Measurements from ENCODE around the gene PLN. TPM values are rescaled to one million over a fixed set of nuclear protein-coding genes. Genes with fewer than 3 reads are reported as not detected.

PLN gene
- polyA plus RNA-seq, 1 donor (not counting 4 experiments of a cell fraction or from before 2014, with no cell fraction given), result not detected

DNA sequence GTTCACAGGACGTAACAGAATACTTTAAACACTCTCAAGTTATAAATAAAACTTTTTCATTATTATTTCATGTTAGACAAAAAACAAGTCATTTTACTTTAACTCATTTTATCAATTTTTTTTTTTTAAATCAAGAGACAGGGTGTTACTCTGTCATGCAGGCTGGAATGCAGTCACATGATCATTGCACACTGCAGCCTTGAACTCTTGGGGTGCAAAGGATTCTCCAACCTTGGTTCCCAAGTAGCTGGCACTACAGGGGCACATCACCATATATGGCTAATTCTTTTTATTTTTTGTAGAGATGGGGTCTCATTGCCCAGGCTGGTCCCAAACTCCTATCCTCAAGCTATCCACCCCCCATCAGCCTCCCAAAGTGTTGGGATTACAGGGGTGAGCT is 14.2 kb downstream of the PLN start:
- no peaks in the 10 kb centered on the region for H3K9me3 ChIP-seq (ENCODE audit: control insufficient read depth, low read depth, low read length)
- no peak overlapping the region for H3K27ac ChIP-seq (ENCODE audit: control insufficient read depth, insufficient read depth, low read length)
- DNase-seq (ENCODE audit: low read depth, low spot score) (no peak), FAIRE-seq (no peak)
- no peaks in the 10 kb centered on the region for H3K27me3 ChIP-seq (ENCODE audit: control insufficient read depth, extremely low read depth, insufficient read depth, low read length)
- TF ChIP-seq EZH2 (IDR thresholded peaks at IDR 0.05; ENCODE audit: low read length), result no peak
- TF ChIP-seq, protein P1, sequence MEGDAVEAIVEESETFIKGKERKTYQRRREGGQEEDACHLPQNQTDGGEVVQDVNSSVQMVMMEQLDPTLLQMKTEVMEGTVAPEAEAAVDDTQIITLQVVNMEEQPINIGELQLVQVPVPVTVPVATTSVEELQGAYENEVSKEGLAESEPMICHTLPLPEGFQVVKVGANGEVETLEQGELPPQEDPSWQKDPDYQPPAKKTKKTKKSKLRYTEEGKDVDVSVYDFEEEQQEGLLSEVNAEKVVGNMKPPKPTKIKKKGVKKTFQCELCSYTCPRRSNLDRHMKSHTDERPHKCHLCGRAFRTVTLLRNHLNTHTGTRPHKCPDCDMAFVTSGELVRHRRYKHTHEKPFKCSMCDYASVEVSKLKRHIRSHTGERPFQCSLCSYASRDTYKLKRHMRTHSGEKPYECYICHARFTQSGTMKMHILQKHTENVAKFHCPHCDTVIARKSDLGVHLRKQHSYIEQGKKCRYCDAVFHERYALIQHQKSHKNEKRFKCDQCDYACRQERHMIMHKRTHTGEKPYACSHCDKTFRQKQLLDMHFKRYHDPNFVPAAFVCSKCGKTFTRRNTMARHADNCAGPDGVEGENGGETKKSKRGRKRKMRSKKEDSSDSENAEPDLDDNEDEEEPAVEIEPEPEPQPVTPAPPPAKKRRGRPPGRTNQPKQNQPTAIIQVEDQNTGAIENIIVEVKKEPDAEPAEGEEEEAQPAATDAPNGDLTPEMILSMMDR (optimal IDR thresholded peaks at IDR 0.05 in 1 of 3, IDR thresholded peaks at IDR 0.05 in 1 of 3, conservative IDR thresholded peaks at IDR 0.05 in 1 of 3; ENCODE audit: extremely low read depth in 1 of 3, insufficient read depth in 2 of 3, low read length in 3 of 3), result no peak
- H3K4me2 ChIP-seq (ENCODE audit: control insufficient read depth, extremely low read depth, insufficient read depth, low read depth, low read length), result no peak overlapping the region
- dilution Hi-C loops (cut with MboI; ENCODE audit: extremely low pct_ligation_motif_present, low sequenced_read_pairs), result no loop called here
- H4K20me1 ChIP-seq (ENCODE audit: control insufficient read depth, extremely low read depth, insufficient read depth, low read length), result no peaks in the 10 kb centered on the region
- H2AFZ ChIP-seq (ENCODE audit: control insufficient read depth, low read length), result no peak overlapping the region
- H3K4me1 ChIP-seq (ENCODE audit: control insufficient read depth, extremely low read depth, insufficient read depth, low read length), result no peaks in the 10 kb centered on the region
- H3K4me3 ChIP-seq (ENCODE audit: control insufficient read depth in 2 of 3, extremely low read depth in 1 of 3, insufficient read depth in 2 of 3, low read depth in 1 of 3, low read length in 3 of 3), result no peak overlapping the region
- no peak overlapping the region for H3K9ac ChIP-seq (ENCODE audit: control insufficient read depth, extremely low read depth, insufficient read depth, low read length)
- H3K9me1 ChIP-seq (ENCODE audit: control insufficient read depth, extremely low read depth, insufficient read depth, low read length), result no peaks in the 10 kb centered on the region
- H3K36me3 ChIP-seq (ENCODE audit: control insufficient read depth in 2 of 2, extremely low read depth in 1 of 2, insufficient read depth in 2 of 2, low read length in 2 of 2), result peaks cover 0 to 1% of the 10 kb centered on the region in 2 experiments
- H3K79me2 ChIP-seq (ENCODE audit: control insufficient read depth, insufficient read depth, low read length), result no peaks in the 10 kb centered on the region

DNA sequence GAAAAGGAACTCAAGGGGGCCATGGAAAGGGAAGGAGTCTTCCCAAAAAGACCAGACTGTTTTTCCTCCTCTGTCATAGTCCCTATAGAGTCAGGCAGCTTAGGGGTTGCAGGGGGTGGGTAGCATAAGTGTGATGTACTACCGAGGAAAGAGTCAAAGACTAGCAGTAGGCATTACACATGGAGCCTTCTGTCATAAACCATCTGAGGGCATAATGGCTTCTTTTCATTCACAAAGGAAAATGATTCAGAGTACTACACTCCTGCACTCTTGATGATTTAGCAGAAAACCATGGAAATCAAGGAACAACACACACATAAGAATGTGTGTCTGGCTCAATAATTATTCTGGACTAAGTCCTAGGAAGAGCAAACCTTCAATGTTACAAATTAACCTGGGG is 14.9 kb downstream of the PLN start:
- Histone ChIP-seq H3K27ac (ENCODE audit: control insufficient read depth, insufficient read depth, low read length) (no peak overlapping the region), H4K20me1 (ENCODE audit: control insufficient read depth, extremely low read depth, insufficient read depth, low read length) (no peaks in the 10 kb centered on the region), H3K79me2 (ENCODE audit: control insufficient read depth, insufficient read depth, low read length) (no peaks in the 10 kb centered on the region), H3K9ac (ENCODE audit: control insufficient read depth, extremely low read depth, insufficient read depth, low read length) (no peak overlapping the region), H3K27me3 (ENCODE audit: control insufficient read depth, extremely low read depth, insufficient read depth, low read length) (no peaks in the 10 kb centered on the region), H3K4me1 (ENCODE audit: control insufficient read depth, extremely low read depth, insufficient read depth, low read length) (no peaks in the 10 kb centered on the region), H3K9me1 (ENCODE audit: control insufficient read depth, extremely low read depth, insufficient read depth, low read length) (no peaks in the 10 kb centered on the region), H3K4me2 (ENCODE audit: control insufficient read depth, extremely low read depth, insufficient read depth, low read depth, low read length) (no peak overlapping the region), H3K9me3 (ENCODE audit: control insufficient read depth, low read depth, low read length) (no peaks in the 10 kb centered on the region), H3K4me3 (ENCODE audit: control insufficient read depth in 2 of 3, extremely low read depth in 1 of 3, insufficient read depth in 2 of 3, low read depth in 1 of 3, low read length in 3 of 3) (no peak overlapping the region), H3K36me3 (ENCODE audit: control insufficient read depth in 2 of 2, extremely low read depth in 1 of 2, insufficient read depth in 2 of 2, low read length in 2 of 2) (peaks cover 0 to 1% of the 10 kb centered on the region in 2 experiments), H2AFZ (ENCODE audit: control insufficient read depth, low read length) (no peak overlapping the region)
- no peak for DNase-seq (ENCODE audit: low read depth, low spot score)
- no peak for TF ChIP-seq EZH2 (IDR thresholded peaks at IDR 0.05; ENCODE audit: low read length)
- TF ChIP-seq, protein P1 (optimal IDR thresholded peaks at IDR 0.05 in 1 of 3, IDR thresholded peaks at IDR 0.05 in 1 of 3, conservative IDR thresholded peaks at IDR 0.05 in 1 of 3; ENCODE audit: extremely low read depth in 1 of 3, insufficient read depth in 2 of 3, low read length in 3 of 3), result no peak
- FAIRE-seq, result no peak
- dilution Hi-C loops (cut with MboI; ENCODE audit: extremely low pct_ligation_motif_present, low sequenced_read_pairs), result no loop called here
